GM18520 (cell line): Measurements from ENCODE around the gene RIN3.

Experiments used
- ATAC-seq: cut with Tn5 transposase; IDR thresholded peaks from one replicate; pipeline ENCODE4 v1.9.1; 2021; ENCODE audit not compliant: unreplicated experiment

RIN3 gene

GRCh38 chr14:92573761-92574498, 60.3 kb downstream of the RIN3 start:
- no peak for ATAC-seq

GRCh38 chr14:92575061-92575747, 61.6 kb downstream of the RIN3 start:
- ATAC-seq = no peak

DNA sequence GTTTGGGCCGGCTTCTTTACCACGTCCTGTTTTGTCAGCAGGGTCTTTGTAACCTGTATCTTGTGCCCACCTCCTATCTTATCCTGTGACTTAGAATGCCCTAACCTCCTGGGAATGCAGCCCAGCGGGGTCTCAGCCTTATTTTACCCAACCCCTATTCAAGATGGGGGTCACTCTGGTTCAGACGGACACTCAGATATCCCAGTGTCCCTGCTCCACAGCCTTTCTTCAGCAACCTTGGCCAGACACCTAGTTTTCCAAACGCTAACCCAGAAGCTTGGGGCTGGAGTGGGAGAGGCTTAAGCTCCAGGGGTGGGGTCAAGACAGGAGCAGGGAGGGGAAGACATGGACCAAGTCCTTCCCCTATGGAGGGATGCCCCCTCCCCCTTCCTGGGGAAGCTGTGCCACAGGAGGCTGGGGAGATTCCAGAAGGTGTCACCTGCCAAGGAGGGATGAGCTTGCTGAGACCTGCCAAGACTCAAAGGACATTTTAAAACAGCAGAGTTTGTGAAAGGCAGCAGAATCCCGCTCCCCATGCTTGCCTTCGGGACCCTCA, 62.2 kb downstream of the RIN3 start:
- ATAC-seq = no peak

DNA sequence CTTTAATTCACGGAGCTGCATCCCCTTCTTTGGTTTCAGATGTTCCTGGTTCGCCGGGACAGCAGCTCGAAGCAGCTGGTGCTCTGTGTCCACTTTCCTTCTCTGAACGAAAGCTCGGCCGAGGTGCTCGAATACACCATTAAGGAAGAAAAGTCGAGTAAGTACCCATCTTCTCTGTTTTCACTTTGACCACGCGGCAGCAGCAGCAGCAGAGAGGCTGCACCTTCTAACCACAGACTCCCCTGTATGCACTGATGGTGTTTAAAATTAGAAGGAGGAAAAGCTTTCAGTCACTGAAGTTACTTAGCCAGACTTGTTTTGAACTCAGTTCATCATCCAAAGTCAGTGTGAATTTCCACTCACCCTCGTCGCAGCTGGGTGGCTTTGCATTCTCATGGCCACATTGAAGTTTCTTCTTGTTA, 63.8 kb downstream of the RIN3 start:
- ATAC-seq = peak; percentile 54

- no peak for ATAC-seq
These were observed 64.9 kb downstream of the RIN3 start for GRCh38 chr14:92578511-92578910.

DNA sequence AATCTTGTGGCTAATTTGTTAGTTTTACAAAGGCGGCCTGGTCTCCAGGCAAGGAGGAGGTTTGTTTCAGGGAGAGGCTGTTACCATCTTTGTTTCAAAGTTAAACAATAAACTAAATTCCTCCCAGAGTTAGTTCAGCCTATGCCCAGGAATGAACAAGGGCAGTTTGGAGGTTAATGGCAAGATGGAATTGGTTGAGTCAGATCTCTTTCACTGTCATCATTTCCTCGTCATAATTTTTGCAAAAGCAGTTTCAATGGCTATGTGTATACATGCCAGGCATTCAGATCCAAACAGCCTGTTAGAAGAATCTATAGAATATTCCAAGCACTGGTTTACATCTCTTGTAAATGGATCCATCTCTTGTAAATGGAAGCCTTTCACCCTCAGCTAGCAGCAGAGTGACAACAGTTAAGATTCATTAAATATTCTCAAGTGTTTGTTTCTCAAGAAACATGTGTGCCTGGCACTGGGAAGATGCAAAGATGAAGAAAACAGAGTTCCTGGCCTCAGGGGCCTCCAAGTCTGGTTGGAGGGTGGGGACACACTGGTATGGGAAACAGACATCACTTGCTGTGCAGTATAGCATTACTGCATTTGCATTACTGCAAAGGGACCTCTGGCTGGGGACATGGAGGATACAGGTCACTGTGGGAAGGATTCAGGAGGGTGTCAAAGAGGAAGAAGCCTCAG, 65.8 kb downstream of the RIN3 start:
- no peak for ATAC-seq

DNA sequence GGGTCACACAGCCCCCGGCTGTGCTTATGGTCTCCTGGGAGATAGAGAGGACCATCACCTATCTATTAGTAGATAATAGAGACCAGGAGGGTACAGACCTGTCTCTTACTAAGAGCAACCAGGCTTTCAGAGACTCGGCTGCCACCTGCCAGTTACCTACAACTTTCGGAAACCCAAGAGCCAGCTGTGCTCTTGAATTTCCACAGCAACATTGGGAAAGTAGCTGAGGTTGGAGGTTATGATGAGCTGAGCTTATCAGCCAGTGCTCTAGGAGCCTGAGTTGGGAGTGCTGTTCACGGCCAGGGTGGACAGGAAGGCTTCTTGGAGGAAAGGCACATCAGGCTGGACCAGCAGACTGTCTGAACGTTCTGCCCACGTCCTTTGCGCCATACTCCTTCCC, 67.6 kb downstream of the RIN3 start:
- ATAC-seq = no peak

GRCh38 chr14:92581966-92582566, 68.5 kb downstream of the RIN3 start:
- ATAC-seq = peak; percentile 17

DNA sequence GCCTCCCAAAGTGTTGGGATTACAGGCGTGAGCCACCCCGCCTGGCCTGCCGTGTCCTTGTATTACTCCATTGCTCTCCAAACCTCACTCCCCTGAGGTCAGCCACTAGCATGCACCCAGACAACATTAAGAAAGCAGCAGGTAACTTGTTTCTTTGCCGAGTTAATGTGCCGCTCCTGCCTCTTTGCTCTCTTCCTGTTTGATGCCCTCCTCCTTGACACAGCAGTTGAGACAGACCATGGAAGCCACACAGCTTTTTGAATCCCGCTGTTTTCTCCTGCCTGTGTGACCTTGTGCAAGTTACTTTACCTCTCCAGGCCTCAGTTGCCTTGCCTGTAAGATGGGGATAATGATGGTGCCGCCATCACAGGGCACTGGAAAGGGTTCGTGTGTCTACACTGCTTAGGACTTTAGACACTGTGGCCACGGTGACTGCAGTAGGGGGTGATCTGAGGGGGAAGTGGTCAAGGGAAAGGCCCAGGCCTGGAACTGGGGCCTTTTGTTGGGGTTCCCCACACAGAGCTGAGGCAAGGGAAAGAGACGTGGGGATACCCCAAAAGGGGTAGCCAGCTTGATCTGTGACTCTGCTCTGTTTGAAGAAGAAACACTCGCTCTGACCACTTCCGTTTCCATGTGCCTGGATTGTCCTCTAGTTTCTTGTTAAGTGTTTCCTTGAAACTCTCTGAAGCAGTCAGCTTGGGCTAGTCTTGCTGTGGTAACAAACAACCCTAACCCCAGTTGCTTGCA, 69.3 kb downstream of the RIN3 start:
- peak; percentile 58 for ATAC-seq

DNA sequence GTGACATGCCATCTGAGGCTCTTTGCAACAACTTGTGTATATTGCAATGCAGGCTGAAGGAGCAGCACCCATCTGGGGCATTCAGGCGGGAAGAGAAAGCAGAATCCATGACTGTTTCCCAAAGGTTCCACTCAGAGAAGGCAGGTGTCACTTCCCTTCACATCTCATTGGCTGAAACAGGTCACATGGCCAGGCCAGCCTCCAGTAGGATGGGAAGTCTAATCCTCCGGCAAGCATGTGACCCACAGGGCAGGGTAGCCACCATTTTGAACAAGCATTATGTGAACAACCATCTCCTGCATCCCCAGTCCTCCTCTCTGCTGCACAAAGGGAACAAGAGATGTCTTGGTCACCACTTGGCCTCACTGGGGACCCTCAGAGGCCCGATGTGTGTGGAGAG, 70.6 kb downstream of the RIN3 start:
- ATAC-seq = no peak

- no peak for ATAC-seq
These were observed 71.2 kb downstream of the RIN3 start for GRCh38 chr14:92584816-92585215.

DNA sequence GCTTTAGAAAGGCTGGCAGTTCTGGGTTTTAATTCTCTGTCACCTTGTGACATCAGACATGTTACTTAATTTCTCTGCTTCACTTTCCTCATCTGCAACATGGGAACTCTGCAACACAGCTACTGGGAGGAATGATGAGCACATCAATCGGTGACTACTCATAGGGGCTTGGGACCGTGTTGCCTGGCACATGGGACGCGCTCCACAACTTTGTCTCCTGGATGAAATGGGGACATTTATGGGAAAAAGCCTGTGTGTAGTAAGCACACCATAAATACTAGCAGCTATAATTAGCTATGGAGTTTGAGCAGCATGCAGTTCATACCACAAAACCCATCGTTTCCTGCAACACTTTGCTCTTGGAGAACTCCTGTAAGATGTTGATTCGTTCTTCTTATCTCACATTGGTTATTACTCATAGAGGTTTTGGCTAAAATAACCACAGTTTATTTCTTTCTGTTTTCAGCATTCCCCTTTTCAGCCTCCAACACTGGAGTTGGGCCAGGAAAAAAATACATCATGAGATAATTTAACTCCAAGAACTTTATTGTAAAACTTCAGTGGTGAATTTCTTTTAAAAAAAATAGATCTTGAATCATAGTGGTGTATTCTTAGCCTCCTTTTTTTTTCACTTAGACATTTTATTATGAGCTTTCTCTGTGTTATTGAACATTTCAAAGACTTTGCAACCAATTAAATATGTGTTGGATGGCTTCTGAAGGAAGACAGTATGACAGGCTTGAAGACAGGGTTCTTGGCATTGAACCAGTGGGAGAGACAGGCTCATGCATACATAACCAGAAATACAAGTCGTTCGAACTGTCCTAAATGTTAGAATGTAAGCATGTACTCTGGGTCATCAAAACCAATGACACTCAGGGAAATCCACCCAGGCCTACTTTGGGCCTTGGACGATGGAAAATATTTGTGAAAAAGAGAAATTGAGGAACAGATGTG, 72.7 kb downstream of the RIN3 start:
- ATAC-seq = peak; percentile 21

- no peak for ATAC-seq
These were observed 73.5 kb downstream of the RIN3 start for GRCh38 chr14:92586963-92587699.

- ATAC-seq = no peak
These were observed 74.1 kb downstream of the RIN3 start for GRCh38 chr14:92587700-92588085.

GRCh38 chr14:92589213-92589852, 75.8 kb downstream of the RIN3 start:
- no peak for ATAC-seq

- no peak for ATAC-seq
These were observed 76.6 kb downstream of the RIN3 start for GRCh38 chr14:92590176-92590575.

- ATAC-seq = no peak
These were observed 77.4 kb downstream of the RIN3 start for GRCh38 chr14:92590941-92591340.

DNA sequence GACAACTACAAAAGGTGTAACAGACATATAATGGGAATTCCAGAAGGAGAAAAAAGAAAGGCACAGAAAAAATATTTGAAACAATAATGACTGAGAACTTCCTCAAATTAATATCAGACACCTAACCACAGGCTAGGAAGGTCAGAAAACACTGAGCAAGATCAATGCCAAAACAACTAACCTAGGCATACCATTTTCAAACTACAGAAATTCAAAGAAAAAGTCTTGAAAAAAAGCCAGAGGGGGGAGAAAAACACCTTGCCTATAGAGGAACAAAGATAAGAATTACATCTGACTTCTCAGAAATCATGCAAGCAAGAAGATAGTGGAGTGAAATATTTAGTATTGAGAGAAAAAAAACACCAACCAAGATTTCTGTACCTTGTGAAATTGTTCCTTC, 77.8 kb downstream of the RIN3 start:
- ATAC-seq = no peak
